Neutrophil (primary cell): ENCODE results near the gene OR5L2.
"Not testable (repeated sequence)": the region's sequence is repeated elsewhere in the genome, so short reads cannot be mapped to it uniquely, and the experiment has no call there.

Source experiments
- H3K27ac ChIP-seq: fragments of 200-600 bp; sonication (generic); 2 replicates; pipeline ENCODE4 v1.5.1; 2016; ENCODE audit warnings: mild to moderate bottlenecking, moderate library complexity
- H3K27me3 ChIP-seq: fragments of 200-600 bp; sonication (generic); 2 replicates; pipeline ENCODE4 v1.6.0; 2016; ENCODE audit warnings: mild to moderate bottlenecking
- H3K36me3 ChIP-seq: fragments of 200-600 bp; sonication (generic); 2 replicates; pipeline ENCODE4 v1.5.1; 2017
- H3K4me1 ChIP-seq, 2 experiments: fragments of 200-600 bp in 1 of 2; sonication (generic) in 1 of 2; 1 replicate in 1 of 2; 2 replicates in 1 of 2; pipeline versions ENCODE4 v1.5.1 to v1.6.1; 2013 to 2016; ENCODE audit warnings: low read depth in 1 of 2, low read length in 1 of 2, mild to moderate bottlenecking in 1 of 2, moderate library complexity in 1 of 2; ENCODE audit not compliant: control insufficient read depth in 1 of 2, insufficient read depth in 1 of 2
- H3K4me3 ChIP-seq, 2 experiments: fragments of 200-600 bp in 1 of 2; sonication (generic) in 1 of 2; 1 replicate in 1 of 2; 2 replicates in 1 of 2; pipeline ENCODE4 v1.5.1; 2013 to 2016; ENCODE audit warnings: low read depth in 1 of 2, low read length in 1 of 2, mild to moderate bottlenecking in 1 of 2, moderate library complexity in 1 of 2
- H3K9me3 ChIP-seq: fragments of 200-600 bp; sonication (generic); 2 replicates; pipeline ENCODE4 v1.5.1; 2016

Gene OR5L2

DNA sequence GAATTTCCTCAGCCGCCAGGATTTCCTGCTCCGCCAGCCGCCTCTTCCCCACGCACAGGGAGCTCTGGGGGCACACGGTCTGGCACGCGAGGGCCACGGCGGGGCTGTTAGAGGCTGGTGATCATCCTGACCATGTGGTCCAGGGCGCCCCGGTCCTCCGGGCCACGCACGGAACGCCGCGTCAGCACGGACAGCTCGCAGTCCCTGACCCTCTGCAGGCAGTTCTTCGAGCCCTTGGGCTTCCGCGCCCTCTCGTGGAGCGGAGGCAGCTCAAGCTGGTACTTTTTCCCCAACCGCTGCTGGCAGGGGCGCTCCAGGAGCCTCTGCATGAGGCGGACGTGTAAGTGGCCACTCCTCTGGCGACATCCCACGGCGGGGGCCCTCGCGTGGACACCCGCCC lies 46.1 kb downstream of the OR5L2 start:
- not testable (repeated sequence) for H3K4me1 ChIP-seq

More for the DNA sequence above, 46.1 kb downstream of the OR5L2 start:
- H3K27me3 ChIP-seq, H3K4me3 ChIP-seq, H3K36me3 ChIP-seq, H3K27ac ChIP-seq, H3K9me3 ChIP-seq: not testable (repeated sequence)
